KMS-11 (cell line): Measurements from ENCODE around the gene ACAT2.
"Not testable (repeated sequence)": the region's sequence is repeated elsewhere in the genome, so short reads cannot be mapped to it uniquely, and the experiment has no call there.

ENCODE experiments used
- H2AFZ ChIP-seq: fragments of 200-600 bp; sonication (generic); 2 replicates; pipeline ENCODE4 v1.6.1; 2016; ENCODE audit warnings: antibody characterized with exemption, mixed run types, low read depth
- H3K27ac ChIP-seq: fragments of 200-600 bp; sonication (generic); 2 replicates; pipeline ENCODE4 v1.6.1; 2016; ENCODE audit warnings: mild to moderate bottlenecking, mixed run types
- H3K27me3 ChIP-seq: fragments of 200-600 bp; sonication (generic); 2 replicates; pipeline ENCODE4 v1.6.1; 2017; ENCODE audit warnings: mild to moderate bottlenecking, low read depth, mixed run types, moderate library complexity; ENCODE audit not compliant: insufficient read depth
- H3K36me3 ChIP-seq: fragments of 200-600 bp; sonication (generic); 2 replicates; pipeline ENCODE4 v1.6.1; 2017; ENCODE audit warnings: mild to moderate bottlenecking, mixed run types; ENCODE audit not compliant: insufficient read depth
- H3K4me1 ChIP-seq: fragments of 200-600 bp; sonication (generic); 2 replicates; pipeline ENCODE4 v1.6.1; 2016; ENCODE audit warnings: mild to moderate bottlenecking, low read depth, mixed run types; ENCODE audit not compliant: poor library complexity, severe bottlenecking
- H3K4me2 ChIP-seq: fragments of 200-600 bp; sonication (generic); 2 replicates; pipeline ENCODE4 v1.7.0; 2016; ENCODE audit warnings: mild to moderate bottlenecking, mixed run types
- H3K4me3 ChIP-seq: fragments of 200-600 bp; sonication (generic); IDR thresholded peaks from 2 replicates; pipeline ENCODE4 v1.6.1; 2017; ENCODE audit warnings: low read depth, low read length, mixed read lengths; ENCODE audit not compliant: insufficient read depth
- H3K79me2 ChIP-seq: fragments of 200-600 bp; sonication (generic); 2 replicates; pipeline ENCODE4 v1.6.1; 2016; ENCODE audit warnings: low read depth, mixed run types; ENCODE audit not compliant: insufficient read depth
- H3K9ac ChIP-seq: fragments of 200-600 bp; sonication (generic); 2 replicates; pipeline ENCODE4 v1.6.1; 2016; ENCODE audit warnings: mild to moderate bottlenecking, mixed run types
- H4K20me1 ChIP-seq: fragments of 200-600 bp; sonication (generic); 2 replicates; pipeline ENCODE4 v1.6.1; 2016; ENCODE audit warnings: mild to moderate bottlenecking, mixed run types; ENCODE audit not compliant: insufficient read depth
- CTCF ChIP-seq: fragments of 200-600 bp; sonication (generic); conservative IDR thresholded peaks from 2 replicates; pipeline ENCODE4 v1.6.1; 2017; ENCODE audit warnings: low read depth, mild to moderate bottlenecking, antibody characterized with exemption, low read length, moderate library complexity, mixed read lengths

ACAT2 gene

GRCh38 chr6:159739341-159739740 lies 22.5 kb upstream of the ACAT2 start:
- no peak for TF ChIP-seq CTCF
- Histone ChIP-seq H3K36me3 (no peaks in the 10 kb centered on the region), H3K9ac (no peak overlapping the region), H4K20me1 (peaks cover 8% of the 10 kb centered on the region; the same call in 1 of the 2 replicates), H3K27me3 (no peaks in the 10 kb centered on the region), H3K27ac (no peak overlapping the region), H2AFZ (no peak overlapping the region), H3K4me2 (no peak overlapping the region), H3K4me1 (peaks cover 7% of the 10 kb centered on the region), H3K79me2 (peaks cover 74% of the 10 kb centered on the region), H3K4me3 (no peak overlapping the region)

GRCh38 chr6:159742165-159742564 lies 19.7 kb upstream of the ACAT2 start:
- Histone ChIP-seq H3K36me3 (peaks cover 17% of the 10 kb centered on the region), H3K27ac (no peak overlapping the region), H2AFZ (no peak overlapping the region), H3K4me2 (no peak overlapping the region), H3K79me2 (peaks cover 55% of the 10 kb centered on the region), H3K4me1 (no peaks in the 10 kb centered on the region), H3K27me3 (no peaks in the 10 kb centered on the region), H3K4me3 (no peak overlapping the region), H3K9ac (no peak overlapping the region), H4K20me1 (peaks cover 9% of the 10 kb centered on the region)
- TF ChIP-seq CTCF = no peak

- Histone ChIP-seq H2AFZ (no peak overlapping the region), H3K4me1 (no peaks in the 10 kb centered on the region), H3K79me2 (peaks cover 33% of the 10 kb centered on the region), H3K9ac (no peak overlapping the region), H3K4me3 (no peak overlapping the region), H3K27me3 (no peaks in the 10 kb centered on the region), H3K27ac (no peak overlapping the region), H3K36me3 (peaks cover 21% of the 10 kb centered on the region), H4K20me1 (peaks cover 6% of the 10 kb centered on the region; the same call in 1 of the 2 replicates), H3K4me2 (no peak overlapping the region)
- TF ChIP-seq CTCF = no peak
Measured at GRCh38 chr6:159745081-159745480, 16.8 kb upstream of the ACAT2 start.

- H3K36me3 ChIP-seq = peaks cover 21% of the 10 kb centered on the region
- no peak for TF ChIP-seq CTCF
- peaks cover 26% of the 10 kb centered on the region for H3K79me2 ChIP-seq
Measured at GRCh38 chr6:159746759-159747158, 15.1 kb upstream of the ACAT2 start.

GRCh38 chr6:159748127-159748526 lies 13.7 kb upstream of the ACAT2 start:
- H2AFZ ChIP-seq, H3K4me1 ChIP-seq, H4K20me1 ChIP-seq, H3K9ac ChIP-seq, H3K27ac ChIP-seq, H3K4me2 ChIP-seq, H3K4me3 ChIP-seq, H3K27me3 ChIP-seq: not testable (repeated sequence)
- peaks cover 17% of the 10 kb centered on the region for H3K79me2 ChIP-seq
- H3K36me3 ChIP-seq = peaks cover 21% of the 10 kb centered on the region

More at GRCh38 chr6:159746759-159747158, 15.1 kb upstream of the ACAT2 start:
- H3K4me2 ChIP-seq = no peak overlapping the region
- H3K27me3 ChIP-seq = no peaks in the 10 kb centered on the region
- no peak overlapping the region for H3K4me3 ChIP-seq
- no peak overlapping the region for H3K9ac ChIP-seq
- peaks cover 6% of the 10 kb centered on the region; the same call in 1 of the 2 replicates for H4K20me1 ChIP-seq
- H2AFZ ChIP-seq = no peak overlapping the region
- no peak overlapping the region for H3K27ac ChIP-seq
- H3K4me1 ChIP-seq = no peaks in the 10 kb centered on the region
